ENCODE data around the gene TERT.

Gene TERT

DNA sequence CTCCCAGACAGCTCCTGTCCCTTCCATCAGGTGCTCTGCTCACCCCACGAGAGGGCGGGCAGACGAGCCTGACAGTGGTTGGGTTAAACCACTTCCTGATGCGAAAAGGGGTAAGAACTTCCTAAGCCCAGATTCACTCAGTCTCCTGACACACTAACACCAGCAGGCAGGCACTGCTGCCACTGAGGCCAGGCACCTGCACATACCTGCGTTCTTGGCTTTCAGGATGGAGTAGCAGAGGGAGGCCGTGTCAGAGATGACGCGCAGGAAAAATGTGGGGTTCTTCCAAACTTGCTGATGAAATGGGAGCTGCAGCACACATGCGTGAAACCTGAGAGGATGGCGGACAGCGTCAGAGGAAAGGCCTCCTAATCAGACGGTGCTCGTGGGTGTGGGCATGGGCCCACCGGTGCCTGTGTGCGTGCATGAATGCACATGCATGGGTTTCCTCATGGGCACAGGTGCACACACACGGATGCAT is 39.7 kb downstream of the TERT start:
- peak; percentile 35 to 38 for DNase-seq

DNA sequence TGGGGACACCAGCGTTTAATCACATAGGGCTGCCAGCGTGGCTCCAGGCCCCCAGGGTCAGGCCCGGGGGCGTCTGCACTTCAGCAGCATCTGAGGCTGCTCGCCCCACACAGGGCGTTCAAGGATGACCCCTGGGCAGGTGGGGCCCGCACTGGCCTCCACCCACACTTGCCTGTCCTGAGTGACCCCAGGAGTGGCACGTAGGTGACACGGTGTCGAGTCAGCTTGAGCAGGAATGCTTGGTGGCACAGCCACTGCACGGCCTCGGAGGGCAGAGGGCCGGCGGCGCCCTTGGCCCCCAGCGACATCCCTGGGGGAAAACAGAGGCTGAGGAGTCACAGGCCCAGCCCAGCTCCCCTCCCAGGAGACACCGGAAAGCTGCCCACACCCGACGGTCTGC is 40.7 kb downstream of the TERT start:
- no peak for DNase-seq

DNA sequence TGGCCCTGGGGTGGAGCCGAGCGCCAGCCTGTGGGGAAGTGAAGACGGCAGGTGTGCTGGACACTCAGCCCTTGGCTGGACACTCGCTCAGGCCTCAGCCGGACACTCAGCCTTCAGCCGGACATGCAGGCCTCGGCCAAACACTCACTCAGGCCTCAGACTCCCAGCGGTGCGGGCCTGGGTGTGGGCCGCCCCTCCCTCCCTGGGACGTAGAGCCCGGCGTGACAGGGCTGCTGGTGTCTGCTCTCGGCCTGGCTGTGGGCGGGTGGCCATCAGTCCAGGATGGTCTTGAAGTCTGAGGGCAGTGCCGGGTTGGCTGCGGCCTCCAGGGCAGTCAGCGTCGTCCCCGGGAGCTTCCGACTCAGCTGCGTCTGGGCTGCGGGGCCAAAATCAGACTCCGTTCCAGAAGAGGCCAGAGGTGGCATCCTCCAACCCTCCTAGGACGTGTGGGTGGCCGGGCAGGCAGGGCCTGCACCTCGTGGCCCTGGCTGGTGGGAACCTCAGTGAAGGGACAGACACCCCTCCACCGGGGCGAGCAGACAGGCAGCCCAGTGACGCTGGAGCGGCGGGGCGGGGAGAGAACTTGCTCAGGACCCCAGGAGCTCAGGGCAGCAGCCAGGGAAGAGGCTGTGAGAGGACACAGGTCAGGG is 41.3 kb downstream of the TERT start:
- DNase-seq = no peak

- no peak for DNase-seq
Observed at GRCh38 chr5:1252681-1253080, 42.2 kb downstream of the TERT start.

DNA sequence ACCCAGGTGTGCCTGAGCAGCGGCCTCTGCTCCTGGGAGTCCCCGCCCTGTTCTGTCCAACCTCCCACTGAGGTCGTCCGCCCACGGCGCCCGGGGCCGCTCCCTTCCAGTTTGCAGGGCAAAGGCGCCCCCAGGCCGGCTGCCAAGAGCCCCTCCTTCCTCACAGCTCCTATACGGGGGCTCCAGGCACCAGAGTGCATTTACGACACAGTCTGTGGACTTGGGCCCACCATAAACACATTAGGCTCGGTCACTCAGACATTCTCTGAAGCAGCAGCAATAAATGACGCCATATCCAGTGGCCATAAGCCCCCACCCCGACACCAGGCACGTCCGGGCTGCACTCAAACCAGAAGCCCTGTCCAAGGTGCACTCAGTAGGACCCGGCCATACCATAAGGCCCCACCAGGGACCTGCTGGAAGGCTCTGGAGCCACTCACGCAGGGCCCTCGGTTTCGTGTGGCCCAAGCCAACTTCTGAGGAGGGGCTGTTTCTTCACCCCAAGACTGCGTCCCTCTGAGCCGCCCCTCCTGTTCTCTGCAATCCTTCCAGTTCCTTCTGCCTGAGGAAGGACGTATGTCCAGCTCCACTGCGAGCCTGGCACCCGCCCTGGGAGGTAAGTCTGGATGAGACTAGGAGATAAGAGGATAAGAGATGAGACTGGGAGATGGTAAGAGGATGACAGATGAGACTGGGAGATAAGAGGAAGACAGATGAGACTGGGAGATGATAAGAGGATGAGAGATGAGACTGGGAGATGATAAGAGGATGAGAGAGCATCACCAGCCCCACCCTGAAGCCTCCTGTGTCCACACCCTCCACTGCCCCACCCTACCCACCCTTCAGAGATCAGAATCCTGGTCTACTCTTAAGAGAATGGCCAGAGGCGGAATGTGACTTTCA is 42.9 kb downstream of the TERT start:
- DNase-seq = no peak

DNA sequence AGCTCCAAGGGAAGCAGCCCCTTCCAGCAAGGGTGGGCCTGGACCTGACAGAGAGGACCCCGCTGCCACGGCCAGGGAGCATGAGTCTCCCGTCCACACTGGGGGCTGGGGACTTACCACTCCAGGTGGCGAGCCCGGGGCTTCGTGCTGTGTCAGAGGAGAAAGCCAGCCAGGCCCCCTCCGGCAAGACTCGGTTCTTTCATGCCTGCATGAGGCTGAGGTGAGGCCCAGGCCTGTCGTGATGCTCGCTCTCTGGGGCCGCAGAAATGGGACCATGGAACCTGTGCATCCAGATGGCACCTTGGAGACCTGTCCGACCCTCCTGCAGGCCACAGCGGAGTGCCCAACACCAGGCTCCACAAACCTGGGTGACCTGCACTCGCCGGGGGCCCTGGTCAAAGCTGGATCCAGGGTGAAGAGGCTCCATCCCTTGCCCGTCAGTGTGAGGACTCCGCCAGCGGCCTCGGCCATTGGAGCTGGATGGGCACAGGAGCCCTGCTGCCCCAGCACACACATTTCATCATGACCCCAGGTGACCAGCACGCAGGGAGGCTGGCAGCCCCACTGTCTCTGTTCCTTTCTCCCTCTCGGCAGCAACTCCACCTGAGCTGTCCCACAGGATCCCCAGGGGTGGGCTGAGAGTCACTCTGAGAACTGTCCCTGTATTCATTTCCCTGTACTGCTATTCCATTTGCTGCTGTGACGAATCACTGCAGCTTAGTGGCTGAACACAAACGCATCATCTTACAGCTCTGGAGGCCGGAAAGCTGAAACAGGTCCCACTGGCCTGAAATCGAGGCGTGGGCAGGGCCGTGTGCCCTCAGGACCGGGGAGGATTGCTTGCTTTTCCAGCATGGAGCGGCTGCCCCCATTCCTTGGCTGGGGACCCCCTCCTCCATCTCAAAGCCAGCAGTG is 45.2 kb downstream of the TERT start:
- no peak for DNase-seq

DNA sequence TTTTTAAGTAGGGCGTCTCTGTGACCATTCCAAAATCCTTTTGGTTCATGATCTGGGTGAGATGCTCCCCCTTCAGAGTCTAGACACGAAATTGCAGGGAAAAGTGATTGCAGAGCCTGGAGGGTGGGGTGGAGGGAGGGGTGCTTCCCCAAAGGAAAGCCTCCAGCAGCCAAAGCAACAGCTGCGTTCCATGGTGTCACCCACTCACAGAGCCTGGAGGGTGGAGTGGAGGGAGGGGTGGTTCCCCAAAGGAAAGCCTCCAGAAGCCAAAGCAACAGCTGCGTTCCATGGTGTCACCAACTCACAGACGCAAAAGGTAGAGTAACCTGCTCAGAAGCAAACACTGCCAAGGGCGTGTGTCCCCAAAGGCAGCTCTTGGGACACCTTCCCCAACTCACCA is 47.1 kb downstream of the TERT start:
- no peak for DNase-seq

GRCh38 chr5:1246711-1247431 is 48.0 kb downstream of the TERT start:
- no peak for DNase-seq

DNA sequence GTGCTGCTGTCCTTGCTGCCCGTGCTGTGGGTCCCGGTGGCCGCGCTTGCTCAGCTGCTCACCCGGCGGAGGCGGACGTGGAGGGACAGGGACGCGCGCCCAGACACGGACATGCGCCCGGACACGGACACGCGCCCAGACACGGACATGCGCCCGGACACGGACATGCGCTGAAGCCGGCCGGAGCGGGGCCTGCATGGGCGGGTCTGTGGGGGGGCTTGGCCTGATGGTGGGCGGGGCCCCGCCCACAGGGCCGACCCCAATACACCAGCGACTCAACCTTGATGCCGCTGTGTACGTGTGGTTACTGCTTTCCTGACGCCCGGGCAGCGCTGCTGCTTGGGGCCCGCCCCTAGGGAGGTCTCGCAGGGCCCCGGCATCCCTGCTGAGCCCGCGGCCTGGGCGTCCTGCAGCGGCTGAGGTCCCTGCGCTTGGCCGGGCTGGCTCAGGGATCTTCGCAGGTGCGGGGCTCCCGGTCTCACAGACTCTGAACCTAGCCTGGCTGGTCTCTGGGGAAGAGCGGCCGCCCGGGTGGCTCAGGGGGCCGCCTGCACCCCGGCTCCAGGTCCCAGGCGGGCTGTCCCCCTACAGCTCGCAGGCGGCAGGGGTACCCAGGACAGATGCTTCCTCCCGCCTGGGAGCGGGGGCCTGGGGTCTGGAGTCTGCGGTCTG is 48.8 kb downstream of the TERT start:
- no peak for DNase-seq

- DNase-seq = no peak
Observed at GRCh38 chr5:1244976-1245375, 49.9 kb downstream of the TERT start.

GRCh38 chr5:1244255-1244654 is 50.6 kb downstream of the TERT start:
- no peak for DNase-seq

DNA sequence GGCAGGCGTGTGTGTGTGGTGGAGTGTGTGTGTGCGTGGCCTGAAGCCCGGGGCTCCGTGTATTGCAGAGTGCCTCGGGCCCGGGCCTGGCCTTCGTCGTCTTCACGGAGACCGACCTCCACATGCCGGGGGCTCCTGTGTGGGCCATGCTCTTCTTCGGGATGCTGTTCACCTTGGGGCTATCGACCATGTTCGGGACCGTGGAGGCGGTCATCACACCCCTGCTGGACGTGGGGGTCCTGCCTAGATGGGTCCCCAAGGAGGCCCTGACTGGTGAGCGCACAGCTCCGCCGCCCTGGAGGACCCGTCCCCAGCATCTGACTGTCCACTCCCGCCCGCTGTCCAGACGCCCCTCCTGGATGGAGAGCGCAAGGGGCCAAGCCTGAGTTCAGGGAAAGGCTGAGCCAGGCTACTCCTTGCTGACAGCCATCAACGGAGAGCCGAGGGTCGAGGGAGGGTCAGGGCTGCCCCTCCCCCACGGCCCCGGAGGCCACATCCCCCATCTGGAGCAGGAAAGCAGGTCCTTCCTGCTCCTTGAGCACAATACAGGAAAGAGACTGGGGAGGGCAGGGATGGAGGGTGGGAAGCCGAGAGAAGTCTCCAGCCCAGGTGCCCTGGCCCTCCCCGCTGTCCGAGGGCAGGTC is 51.3 kb downstream of the TERT start:
- no peak for DNase-seq

DNA sequence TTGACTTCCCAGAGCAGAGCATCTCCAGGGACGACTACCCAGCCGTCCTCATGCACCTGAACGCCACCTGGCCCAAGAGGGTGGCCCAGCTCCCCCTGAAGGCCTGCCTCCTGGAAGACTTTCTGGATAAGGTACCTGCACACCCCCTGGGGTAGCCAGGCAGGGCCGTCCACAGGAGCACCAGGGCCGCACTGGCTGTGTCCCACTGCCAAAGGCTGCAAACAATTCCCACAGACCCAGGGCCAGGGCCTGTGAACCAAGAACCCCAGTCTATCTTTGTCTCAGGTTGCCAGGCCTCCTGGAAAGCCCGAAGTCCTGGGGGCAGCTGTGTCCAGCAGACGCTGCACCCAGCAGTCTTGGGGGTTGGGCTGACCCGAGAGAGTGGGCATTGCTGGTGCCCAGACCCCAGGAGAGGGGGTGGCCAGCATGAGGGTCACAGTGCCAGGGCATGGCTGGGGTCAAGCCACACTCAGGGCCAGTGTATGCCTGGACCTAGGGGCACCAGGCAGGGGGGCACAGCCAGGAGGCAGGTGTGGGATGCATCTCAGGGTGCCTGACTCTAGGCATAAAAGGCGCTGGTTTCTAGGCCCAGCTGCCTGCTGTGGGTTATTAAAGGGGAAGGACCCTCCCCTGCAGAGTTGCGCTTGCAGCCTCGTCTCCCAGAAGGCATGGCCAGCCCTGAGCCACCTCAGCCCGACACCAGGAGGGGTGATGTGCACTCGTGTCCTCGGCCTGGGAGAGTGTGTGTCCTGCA is 52.0 kb downstream of the TERT start:
- DNase-seq = no peak

DNA sequence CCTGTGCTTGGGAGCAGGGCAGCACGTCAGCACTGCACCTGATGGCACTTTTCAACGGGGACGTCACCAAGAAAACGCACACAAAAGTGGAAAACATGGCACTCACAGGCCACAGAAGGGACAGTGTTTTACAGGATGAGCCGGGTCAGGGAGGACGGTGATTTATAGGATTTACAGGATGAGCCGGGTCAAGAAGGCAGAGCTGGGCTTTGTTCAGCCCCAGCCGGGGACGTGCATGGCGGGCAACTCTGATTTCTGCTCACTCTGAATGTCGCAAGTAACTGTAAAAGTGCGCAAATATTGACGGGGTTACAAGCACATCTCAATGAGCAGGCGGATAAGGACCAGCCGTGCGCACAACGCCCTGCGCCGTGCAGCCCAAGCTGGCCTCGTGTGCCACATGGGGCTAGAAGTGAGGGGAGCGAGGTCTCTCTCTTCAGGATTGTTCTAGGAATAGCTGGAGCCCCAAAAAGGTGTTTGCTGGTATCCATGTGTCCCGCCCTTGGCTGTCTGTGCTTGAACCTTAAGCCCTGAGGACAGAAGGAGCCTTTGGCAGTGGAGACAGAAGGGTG is 53.3 kb downstream of the TERT start:
- no peak for DNase-seq

DNA sequence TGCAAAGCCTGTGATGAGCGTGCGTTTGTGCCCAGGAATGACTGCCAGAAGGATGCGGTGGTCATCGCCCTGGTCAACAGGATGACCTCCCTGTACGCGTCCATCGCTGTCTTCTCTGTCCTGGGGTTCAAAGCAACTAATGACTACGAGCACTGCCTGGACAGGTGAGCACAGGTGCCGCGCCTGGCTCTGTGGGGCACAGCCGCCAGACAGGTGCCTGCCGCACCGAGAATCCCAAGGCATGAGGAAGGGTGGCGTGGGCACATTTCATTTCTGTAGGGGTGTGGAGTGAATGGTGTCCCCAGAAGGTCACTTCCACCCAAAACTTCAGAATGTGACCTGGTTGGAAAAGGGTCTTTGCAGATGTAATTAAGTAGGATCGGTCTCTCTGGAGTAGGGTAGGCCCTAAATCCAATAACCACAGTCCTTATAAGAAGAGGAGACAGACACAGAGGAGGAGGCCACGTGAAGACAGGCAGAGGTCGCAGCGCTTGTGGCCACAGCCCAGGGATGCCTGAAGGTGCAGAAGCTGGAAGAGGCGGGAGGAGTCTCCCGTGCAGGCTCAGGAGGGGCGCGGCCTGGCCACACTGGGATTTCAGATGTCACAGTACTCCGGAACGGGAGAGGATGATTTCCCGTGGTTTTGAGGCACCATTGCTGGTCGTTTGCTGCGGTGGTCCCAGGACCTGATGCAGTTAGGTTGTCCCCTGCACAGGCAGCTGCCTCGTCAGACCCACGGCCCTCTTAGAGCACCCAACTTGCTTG is 54.2 kb downstream of the TERT start:
- no peak for DNase-seq

DNA sequence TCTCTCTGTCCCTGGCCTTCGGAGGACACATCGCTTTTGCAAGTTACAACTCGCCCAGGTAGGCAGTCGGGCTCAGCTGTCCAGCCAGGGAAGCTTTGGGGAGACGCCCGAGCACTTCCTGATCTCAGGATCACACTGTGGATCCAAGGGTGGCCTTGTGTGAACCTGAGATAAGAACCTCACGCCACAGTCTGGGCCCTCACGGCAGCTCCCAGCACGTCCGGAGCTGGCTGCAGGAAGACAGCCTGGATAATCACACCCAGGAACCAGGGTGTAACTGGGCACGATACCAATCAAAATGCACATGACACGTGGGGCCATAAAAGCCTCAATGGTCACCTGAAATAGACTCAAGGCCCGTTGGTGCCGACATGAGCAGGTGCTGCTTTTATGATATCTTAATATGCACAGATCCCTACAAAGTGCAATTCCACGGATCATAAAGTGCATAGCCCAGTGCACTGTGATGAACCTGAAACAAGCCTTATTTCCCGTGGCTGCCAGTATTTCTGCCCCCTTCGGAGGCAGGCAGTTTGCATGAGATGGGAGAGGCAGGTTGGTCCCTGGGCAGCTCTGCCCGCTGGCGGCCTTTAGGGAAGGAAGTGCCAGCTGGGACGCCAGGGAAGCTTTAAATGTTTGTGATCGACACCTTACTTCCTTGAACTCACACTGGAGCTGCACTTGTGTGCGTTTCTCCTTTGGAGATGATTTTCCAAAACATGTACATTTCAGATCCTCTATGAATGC is 55.2 kb downstream of the TERT start:
- DNase-seq = no peak

DNA sequence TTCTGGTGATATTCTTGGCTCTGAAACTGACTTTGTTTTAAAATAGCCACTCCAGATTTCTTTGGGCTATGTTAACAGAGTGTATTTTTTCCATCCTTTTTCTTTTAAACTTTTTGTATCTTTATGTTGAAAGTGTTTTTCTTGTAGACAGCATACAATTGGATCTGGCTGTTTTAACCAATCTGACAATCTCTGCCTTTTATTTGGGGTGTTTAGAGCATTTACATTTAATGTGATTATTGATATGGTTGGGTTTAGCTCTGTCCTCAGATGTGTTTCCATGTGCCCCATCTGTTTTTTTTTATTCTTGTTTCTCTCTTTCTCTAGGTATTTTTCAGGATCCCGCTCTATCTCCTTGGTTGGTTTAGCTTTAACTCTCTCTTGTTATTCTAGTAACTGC is 59.0 kb downstream of the TERT start:
- DNase-seq = no peak

- no peak for DNase-seq
Observed at GRCh38 chr5:1235379-1235778, 59.5 kb downstream of the TERT start.

DNA sequence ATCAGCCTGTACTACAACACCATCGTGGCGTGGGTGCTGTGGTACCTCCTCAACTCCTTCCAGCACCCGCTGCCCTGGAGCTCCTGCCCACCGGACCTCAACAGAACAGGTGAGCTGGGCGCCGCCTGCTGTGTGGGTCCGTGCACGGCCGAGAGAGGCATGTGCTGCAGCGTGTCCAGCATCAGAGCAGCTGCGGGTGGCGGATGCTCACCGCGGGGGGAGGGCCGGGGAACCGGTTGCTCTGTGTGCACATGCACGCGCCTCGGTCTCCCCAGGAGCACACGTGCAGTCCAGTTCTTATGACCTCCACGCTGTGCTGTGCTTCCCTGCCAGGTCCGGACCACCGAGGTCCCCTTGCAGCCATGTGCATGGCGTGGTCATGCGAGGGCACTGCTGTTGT is 62.1 kb downstream of the TERT start:
- DNase-seq = no peak
